Activated CD8-positive, alpha-beta memory T cell treated with anti-CD3 and anti-CD28 coated beads for 4 hours (primary cell): ENCODE results near the gene CSNK1D.

Experiments
- DNase-seq, 2 donors: peaks; one replicate each; pipeline ENCODE4 v3.0.0-alpha.2; 2020; ENCODE audit warnings: low read depth in 2 of 2

The CSNK1D gene

GRCh38 chr17:82295472-82295814, 21.9 kb upstream of the CSNK1D start:
- no peak for DNase-seq

- DNase-seq: no peak
Observed at GRCh38 chr17:82294064-82294773, 20.7 kb upstream of the CSNK1D start.

GRCh38 chr17:82292251-82293154, 19.0 kb upstream of the CSNK1D start:
- DNase-seq: peak; percentile 86 to 89

GRCh38 chr17:82291582-82292250, 18.2 kb upstream of the CSNK1D start:
- no peak for DNase-seq

DNA sequence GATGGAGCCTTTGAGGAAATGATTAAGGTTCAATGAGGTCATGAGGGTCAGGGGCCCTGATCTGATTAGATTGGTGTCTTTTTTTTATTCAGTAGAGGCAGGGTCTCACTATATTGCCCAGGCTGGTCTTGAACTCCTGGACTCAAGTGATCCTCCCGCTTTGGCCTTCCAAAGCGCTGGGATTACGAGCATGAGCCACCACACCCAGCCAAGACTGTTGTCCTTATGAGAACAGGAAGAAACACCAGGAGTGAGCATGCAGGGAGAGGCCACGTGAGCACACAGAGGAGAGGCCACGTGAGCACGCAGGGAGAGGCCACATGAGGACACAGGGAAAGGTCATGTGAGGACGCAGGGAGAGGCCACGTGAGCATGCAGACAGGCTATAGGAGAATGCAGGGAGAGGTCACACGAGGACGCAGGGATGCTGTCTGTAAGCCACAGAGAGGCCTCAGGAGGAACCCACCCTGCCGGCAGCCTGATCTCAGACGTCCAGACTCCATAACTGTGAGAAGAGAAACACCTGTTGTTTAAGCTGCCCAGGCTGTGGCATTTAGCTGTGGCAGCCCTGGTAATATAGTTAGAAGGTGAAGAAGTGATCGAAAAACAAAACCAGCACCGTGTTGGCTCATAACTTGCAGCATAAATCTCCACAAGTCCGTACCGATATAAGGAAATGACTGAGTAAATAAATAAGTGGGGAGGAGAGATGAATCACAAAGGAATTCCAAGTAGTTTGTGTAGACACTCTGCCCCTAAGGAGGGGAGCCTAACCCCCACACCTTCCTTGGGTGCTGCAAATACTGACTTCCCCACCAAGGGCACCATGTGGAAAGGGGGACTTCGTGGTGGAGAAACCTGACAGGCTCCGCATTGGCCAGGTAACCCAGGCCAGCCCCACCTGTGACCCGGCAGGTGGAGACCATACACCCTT, 14.6 kb upstream of the CSNK1D start:
- DNase-seq: no peak

- no peak for DNase-seq
Observed at GRCh38 chr17:82287013-82287867, 13.7 kb upstream of the CSNK1D start.

GRCh38 chr17:82285141-82285540, 11.6 kb upstream of the CSNK1D start:
- DNase-seq: no peak

GRCh38 chr17:82283208-82283749, 9.8 kb upstream of the CSNK1D start:
- no peak for DNase-seq

- no peak for DNase-seq
Observed at GRCh38 chr17:82282239-82283207, 9.0 kb upstream of the CSNK1D start.

DNA sequence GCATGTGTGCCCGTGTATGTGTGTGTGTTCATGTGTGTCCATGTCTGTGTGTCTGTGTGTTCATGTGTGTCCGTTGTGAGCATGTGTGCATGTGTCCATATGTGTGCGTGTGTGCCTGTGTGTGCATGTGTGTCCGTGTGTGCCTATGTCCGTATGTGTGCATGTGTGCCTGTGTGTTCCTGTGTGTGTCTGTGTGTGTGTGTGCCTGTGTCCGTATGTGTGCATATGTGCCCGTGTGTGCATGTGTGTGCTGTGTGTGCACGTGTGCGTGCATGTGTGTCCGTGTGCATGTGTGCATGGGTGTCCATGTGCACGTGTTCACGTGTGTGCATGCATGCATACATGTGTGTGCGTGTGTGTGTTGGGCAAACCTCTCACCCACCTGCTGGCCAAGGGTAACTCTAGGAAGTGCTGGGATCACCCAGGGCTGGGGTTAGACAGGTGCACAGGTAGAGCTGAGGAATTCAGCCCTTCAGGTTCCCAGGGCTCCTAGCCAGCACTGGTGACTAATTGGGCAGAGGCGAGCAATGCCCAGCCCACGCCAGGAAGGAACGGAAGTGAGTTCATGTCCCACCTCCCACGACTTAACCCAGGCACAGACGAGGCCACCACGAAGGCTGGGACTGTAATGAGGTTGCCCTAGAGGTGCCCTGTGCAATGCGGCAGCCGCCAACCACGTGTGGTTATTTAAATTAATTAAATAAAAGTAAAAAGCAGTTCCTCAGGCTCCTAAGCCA, 8.2 kb upstream of the CSNK1D start:
- peak in 1 of 2 donors; percentile 48 for DNase-seq

GRCh38 chr17:82281076-82281475, 7.6 kb upstream of the CSNK1D start:
- DNase-seq: no peak

GRCh38 chr17:82280537-82280936, 7.0 kb upstream of the CSNK1D start:
- DNase-seq: no peak

GRCh38 chr17:82278786-82279391, 5.4 kb upstream of the CSNK1D start:
- no peak for DNase-seq

- DNase-seq: no peak
Observed at GRCh38 chr17:82278308-82278707, 4.8 kb upstream of the CSNK1D start.

- DNase-seq: no peak
Observed at GRCh38 chr17:82277851-82278250, 4.4 kb upstream of the CSNK1D start.

GRCh38 chr17:82276938-82277337, 3.4 kb upstream of the CSNK1D start:
- DNase-seq: no peak

DNA sequence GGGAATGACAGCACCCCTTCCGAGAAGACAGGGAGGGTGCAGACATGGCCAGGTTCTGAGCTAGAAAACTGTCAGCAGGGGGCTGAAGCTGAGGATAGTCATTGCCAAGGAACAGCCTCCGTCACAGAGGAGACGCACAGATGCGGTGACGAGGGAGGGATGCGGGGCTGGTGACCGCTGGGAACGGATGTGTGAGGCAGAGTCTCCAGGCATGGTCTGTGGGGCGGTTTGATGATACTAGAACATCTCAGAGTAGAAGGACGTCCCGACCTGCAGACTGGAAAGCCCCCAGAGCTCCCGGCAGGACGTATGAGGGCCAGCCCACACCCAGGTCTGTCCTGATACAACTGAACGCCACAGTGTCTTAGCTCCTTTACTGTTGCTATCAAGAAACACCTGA, 1.8 kb upstream of the CSNK1D start:
- DNase-seq: no peak
